ENCODE results near the gene SAP30L.

SAP30L gene

GRCh38 chr5:154481584-154482381 is 36.0 kb downstream of the SAP30L start:
- no peak for DNase-seq (ENCODE audit: low read depth)

GRCh38 chr5:154482528-154483449 is 37.0 kb downstream of the SAP30L start:
- no peak for DNase-seq (ENCODE audit: low read depth)

GRCh38 chr5:154483654-154484392 is 38.0 kb downstream of the SAP30L start:
- no peak for DNase-seq (ENCODE audit: low read depth)

GRCh38 chr5:154484393-154485095 is 38.7 kb downstream of the SAP30L start:
- DNase-seq (ENCODE audit: low read depth): no peak

- DNase-seq (ENCODE audit: low read depth): no peak
These were observed 39.3 kb downstream of the SAP30L start for GRCh38 chr5:154485096-154485491.

DNA sequence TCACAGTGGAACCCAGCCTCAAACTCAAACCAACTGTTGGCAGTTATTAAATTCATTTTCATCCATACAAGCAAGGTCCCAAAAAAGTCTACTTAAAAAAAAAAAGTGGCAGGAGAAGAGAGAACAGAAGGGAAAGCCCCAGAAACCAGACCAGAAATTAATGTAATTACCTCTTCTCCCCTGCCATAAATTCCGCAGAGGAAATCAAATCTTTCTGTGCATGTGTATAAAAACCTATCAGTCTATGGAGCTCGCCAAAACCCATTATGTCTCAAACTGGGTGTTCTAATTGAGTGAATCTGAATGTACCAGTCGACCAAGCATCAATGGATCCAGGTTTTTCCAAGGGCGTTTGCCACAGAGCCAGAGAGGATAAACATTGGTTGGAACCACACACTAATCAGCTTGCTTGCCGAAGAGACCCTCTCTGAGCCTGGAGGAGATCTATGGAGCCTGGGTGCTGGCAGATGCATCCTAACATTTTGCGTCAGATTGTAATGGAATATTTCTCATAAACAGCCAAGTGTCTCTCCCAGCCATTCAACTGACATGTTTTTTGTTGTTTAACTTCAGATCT is 40.1 kb downstream of the SAP30L start:
- no peak for DNase-seq (ENCODE audit: low read depth)

DNA sequence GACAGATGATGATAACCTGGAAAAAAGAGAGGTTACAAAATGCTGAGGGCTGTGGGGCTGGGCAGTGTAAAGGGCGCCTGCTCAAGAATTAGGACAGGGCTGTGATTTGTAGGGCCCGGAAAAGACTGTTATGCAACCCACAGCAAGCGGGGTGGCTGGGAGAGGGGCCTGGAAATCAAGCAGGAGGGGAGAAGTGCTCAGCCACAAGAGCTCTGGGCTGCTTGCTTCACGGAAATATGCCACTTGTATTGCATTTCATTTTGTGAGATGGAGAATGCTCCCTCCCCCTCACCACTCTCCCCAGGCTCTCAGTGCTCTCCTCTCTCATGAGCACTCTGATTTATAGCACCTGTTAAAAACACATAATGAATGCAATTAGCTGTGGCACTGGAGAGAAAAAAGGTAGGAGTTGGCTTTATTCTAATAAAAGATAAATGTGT is 40.6 kb downstream of the SAP30L start:
- DNase-seq (ENCODE audit: low read depth): no peak

DNA sequence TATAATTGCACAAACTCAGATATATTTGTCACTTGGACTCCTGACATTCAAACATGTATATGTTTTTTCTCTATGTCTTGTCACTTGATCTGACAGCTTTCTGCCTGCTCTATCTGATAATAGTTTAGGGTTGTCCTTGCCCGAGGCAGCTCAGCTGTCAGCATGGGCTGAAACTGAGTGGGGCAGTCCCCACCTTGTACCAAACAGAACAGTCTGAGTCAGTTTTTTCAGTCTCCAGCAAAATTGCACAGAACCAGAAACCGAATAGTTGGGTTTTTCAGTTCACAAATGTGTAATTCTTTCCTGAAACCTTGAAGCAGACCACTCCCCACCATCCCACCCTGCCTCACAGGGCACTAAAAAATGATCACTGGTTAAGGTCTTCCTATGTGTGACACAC is 41.7 kb downstream of the SAP30L start:
- DNase-seq (ENCODE audit: low read depth): no peak

- DNase-seq (ENCODE audit: low read depth): no peak
These were observed 46.1 kb downstream of the SAP30L start for GRCh38 chr5:154491941-154492340.

GRCh38 chr5:154493274-154493673 is 47.5 kb downstream of the SAP30L start:
- DNase-seq (ENCODE audit: low read depth): no peak

GRCh38 chr5:154494036-154494435 is 48.2 kb downstream of the SAP30L start:
- no peak for DNase-seq (ENCODE audit: low read depth)

DNA sequence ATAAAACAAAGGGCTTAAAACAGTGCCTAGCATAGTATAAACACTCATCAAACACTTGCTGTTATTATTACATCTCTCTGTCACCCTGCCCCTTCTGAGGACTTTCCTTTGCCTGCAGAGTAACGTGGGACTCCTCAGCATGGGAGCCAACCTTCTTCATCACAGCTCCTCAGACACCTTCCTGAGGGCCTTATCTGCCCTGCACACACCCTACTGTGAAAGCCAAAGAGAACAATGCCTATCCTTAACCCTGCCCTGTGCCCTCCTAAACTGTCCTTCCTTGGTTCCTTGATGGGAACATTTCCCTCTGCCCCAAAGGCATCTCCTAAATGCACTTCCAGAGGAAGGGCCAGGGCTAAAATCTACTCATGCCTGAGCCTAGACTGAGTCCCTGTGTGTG is 52.8 kb downstream of the SAP30L start:
- no peak for DNase-seq (ENCODE audit: low read depth)

DNA sequence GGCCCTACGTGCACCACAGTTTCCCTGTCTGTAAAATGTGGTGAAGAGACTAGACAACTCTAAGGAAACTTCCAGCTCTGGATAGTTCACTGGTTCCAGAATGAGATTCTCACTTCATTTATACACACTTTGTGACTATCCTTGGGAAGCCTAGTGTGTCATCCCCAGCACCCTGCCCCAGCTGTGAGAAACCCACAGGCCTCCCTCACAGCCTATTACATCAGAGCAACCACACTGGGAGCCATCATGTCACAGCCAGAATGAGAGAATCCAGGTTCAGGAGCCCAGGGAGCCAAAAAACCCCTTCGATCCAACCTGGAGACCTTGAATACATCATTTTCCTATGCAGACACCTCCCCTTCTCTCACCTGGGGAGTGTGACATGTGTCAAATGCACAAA is 53.2 kb downstream of the SAP30L start:
- DNase-seq (ENCODE audit: low read depth): no peak

DNA sequence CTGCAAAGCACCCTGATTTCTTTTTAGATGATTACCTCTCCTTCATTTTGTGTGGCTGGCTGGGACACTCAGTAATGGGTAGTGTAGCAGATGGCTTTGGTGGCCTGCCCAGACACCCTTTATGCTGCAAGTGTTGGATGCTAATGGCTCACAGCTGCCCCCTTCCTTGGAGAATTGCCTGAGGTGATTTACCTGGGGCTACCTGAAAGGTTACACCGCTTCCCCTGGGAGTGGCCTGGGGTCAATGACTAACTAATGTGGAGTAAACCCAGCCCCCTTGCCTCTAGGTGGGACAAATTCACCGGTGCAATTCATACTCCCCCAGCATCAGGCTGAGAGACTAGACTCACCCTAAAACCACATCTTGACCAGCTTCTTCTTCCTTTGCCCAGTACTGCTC is 55.8 kb downstream of the SAP30L start:
- DNase-seq (ENCODE audit: low read depth): no peak

DNA sequence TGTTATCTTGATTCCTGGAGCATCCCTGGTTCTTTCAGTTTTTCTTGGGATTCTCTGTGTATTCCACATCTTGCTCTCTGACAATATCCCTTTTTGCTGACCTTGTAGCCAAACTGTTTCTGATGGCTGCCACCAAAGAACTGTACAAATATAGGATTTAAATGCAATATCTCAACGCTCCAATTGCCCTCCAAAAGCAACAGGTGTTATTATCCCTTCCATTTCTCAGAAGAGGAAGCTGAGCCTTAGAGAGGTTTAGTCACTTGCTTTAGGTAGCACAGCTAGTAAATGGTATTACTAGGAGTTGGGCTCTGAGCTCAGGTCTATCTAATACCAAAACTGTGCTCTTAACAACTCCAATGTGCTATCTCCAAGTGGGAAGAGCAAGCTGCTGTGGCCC is 56.4 kb downstream of the SAP30L start:
- no peak for DNase-seq (ENCODE audit: low read depth)

DNA sequence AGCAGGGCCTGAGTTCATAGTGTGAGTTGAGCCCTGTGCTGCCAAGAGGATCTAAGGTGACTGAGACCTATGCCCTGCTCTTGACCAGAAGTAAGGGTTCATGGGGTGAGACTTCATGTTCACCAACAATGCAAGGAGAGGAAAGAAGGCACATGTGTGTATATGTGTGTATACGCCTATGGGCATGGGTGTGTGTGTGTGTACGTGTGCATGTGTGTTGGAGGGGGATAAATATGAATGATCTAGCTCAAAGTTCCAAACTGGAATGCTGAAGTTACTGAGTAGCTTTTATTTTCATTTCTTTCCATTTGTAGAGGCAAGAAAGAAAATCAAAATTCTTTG is 57.9 kb downstream of the SAP30L start:
- no peak for DNase-seq (ENCODE audit: low read depth)

GRCh38 chr5:154505567-154505966 is 59.8 kb downstream of the SAP30L start:
- DNase-seq (ENCODE audit: low read depth): no peak

DNA sequence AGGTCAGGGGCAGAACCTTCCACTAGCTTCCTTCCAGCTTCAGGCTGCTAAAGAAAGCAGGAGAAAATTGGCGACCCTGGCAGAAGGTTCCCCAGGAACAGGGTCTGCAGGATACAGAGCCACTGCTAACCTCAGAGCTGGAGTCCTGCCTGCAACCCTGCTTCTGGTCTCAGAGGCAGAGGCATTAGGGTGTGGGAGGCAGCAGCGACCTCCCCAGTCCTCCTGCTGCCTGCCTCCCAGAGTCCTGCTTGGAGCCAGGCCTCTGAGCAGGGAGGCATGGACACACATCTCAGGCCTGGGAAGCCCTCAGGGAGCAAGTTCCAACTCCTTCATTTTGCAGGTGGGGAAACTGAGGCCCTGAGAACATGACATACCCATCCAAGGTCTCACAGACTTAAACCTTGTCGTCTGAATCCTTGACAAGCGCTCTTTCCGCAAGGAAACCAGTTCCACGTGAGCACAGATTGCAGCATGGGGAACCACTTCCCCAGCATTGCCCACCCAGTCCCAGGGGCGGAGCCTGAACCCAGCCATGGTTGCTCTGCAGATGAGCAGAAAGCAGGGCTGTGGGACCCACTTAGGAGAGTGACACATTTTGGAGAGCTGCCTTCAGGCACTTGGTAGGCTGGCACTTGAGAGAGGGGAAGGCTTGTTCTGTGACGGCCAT is 60.4 kb downstream of the SAP30L start:
- no peak for DNase-seq (ENCODE audit: low read depth)

DNA sequence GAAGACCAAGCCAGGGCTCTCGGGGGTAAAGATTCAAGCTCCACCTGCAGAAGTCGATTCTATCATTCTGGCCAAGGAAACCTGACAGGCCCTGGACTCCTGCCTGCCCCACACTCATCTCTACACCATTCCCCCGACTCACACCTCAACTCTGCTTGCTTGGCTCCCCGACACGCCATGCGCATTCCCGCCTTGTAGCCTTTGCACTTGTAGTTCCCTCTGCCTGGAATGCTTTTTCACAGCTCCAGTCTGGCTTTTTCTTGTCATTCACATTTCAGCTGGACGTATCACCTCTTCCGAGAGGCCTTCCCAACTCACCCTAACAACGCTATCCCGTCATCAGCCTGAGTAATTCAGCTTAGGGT is 60.9 kb downstream of the SAP30L start:
- no peak for DNase-seq (ENCODE audit: low read depth)

DNA sequence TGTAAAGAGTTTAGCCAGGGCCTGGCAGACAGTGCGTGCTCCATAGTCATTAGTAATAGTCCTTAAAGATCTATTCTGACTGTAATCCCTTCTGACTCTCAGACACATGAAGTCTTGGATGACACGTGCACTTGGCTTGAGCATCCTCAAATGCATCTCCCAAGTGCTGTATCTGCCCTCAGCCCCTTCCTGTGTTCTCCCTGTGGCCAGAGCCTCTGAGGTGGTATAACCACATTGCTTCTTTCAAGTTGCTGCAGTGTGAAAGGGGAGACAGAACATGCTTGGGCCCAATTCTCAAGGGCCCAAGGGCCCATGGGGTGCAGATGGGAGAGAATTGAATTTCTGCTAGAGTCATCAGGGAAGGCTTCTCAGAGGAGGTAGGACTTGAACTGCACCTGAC is 62.3 kb downstream of the SAP30L start:
- no peak for DNase-seq (ENCODE audit: low read depth)
